GM15510 (cell line): ENCODE data around the gene ITK.

Experiments
- POLR2A ChIP-seq: IDR thresholded peaks from 3 replicates; pipeline ENCODE4 v1.6.1; 2011; ENCODE audit warnings: borderline replicate concordance; ENCODE audit not compliant: insufficient read length; ENCODE audit errors: extremely low read depth

Gene ITK

GRCh38 chr5:157271740-157272271 lies 91.2 kb downstream of the ITK start:
- TF ChIP-seq POLR2A, result peak; percentile 39

DNA sequence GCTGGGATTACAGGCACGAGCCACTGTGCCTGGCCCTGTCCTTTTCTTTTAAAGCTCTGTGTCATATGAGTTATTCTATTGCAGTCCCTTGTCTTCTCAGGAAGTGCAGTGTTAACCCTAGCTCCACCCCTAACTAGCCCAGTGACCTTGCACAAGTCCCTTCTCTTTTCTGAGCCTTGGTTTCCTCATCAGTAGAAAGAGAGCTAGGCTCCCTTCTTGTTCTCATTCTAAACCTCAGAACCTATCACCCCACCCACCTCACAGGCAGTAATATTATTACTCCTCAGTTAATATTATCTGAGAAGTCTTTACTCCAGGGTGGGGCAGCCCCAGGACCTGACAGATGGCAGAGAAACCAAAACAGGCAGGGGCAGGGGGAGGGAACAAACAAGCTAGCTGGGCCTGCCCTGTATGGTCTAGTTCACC lies 92.5 kb downstream of the ITK start:
- TF ChIP-seq POLR2A, result no peak

DNA sequence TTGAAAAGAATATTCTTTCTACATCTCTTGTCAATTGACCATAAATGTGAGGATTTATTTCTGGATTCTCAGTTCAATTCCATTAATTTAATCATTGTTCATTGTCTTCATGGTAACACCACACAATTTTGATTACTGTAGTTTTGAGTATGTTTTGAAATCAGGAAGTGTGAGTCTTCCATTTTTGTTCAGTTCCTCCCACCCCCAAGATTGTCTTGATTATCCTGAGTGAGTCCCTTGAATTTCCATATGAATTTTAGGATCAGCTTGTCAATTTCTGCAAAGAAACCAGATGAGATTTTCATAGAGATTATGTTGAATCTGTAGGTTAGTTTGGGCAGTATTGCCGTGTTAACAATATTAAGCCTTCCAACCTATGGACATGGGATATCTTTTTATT lies 94.8 kb downstream of the ITK start:
- no peak for TF ChIP-seq POLR2A

DNA sequence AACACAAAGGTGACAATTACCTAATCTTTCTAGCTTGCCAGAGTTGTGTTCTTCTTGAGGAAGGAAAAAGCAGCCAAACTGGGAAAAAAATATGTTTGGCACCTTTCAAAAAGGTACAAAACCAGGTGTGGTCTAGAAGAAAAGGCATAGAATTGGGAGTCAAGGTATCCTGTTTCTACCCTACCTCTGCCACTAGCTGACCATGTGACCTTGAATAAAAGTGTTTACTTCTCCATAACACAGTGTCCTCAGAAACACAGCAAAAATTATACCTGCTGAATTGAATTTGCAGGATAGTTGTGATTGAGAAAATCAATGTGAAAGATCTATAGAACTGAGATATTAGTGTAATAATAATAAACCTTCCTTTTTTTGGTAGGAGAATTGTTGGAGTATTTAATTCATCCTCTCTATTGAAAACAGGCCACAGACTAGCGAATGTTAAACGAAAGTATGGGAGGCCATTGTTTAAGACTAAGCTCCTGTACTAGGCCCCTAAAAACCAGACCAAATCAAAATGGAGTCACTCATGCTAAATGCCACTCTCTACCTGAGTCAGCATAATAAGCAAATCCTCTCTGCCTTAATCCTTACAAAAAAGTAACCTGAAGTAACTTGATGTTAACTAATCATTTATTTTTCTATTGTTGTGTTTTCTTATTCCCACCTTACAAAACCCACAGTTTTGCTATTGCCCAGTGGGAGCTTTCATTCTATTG lies 97.8 kb downstream of the ITK start:
- no peak for TF ChIP-seq POLR2A

DNA sequence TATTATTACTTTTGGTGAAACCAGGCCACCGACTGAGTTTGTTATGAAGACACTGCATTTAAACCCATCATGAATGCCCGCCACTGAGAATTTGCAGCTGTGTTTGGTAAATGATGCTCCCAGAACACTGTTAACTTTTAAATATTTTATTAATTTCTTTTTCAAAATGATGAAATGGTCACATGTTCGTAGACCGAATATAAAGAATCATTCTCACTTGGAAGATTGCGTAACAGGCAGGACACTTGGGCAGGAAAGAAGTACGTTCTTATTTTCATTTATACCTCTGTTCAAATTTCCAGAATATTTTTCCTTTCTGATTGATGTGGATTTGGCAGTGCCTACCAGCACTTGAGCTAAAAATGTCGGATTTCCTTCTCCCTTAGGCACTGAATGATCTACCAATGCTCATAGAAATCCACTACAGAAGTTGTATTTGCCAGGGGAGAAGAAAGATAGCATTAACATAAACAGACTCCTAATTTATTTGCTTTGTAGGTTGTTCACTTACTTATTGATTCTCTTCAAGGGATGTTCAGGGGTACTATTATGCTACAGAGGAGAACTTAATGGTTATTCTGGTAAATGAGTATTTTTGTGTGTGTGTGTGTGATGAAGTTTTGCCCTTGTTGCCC lies 99.1 kb downstream of the ITK start:
- no peak for TF ChIP-seq POLR2A

- TF ChIP-seq POLR2A, result no peak
Observed at GRCh38 chr5:157280927-157281326, 100.3 kb downstream of the ITK start.

DNA sequence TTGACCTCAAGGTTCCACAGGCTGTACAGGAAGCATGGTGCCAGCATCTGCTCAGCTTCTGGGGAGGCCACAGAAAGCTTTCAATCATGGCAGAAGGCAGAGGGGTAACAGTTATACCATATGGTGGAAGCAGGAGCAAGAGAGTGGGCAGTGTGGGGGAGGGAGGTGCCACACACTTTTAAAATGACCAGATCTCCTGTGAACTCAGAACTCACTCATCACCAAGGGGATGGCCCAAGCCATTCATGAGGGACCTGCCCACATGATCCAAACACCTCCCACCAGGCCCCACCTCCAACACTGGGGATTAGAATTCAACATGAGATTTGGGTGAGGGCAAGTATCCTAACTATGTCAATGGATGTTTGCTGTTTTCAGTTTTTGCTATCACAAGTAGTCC lies 101.5 kb downstream of the ITK start:
- no peak for TF ChIP-seq POLR2A

GRCh38 chr5:157283434-157283833 lies 102.8 kb downstream of the ITK start:
- TF ChIP-seq POLR2A, result no peak

DNA sequence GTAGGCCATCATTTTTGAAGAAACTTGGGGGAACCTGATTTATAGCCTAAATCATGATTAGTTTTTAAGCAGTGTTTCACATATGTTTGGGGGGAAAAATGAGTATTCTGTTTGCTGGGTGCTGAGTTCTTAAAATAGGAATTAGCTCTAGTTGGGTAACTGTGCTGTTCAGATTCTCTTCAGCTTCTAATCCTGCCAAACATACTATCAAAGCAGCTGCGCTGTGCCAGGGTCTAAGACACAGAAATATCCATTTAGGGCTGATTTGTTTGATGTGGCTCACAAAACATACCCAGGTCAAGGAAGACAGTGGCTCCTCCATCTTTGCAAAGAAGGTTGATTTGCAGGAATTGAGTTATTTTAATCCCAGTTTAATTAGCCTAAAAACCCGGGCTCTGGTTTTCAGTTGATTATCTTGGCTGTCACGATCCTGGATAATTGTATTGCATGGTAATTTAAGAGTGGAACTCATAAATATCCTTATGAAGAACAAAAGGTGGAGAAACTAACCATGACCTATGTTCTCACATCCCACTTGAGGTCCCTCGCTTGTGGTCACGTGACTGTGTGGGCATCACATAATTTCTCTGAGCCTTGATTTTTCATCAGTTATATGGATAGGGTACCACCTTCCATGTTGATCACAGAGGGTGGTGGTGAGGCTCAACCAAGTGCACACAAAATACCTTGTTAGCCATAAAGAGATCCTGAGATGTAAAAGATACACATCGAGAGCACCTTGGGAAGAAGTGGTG lies 104.0 kb downstream of the ITK start:
- TF ChIP-seq POLR2A, result no peak

DNA sequence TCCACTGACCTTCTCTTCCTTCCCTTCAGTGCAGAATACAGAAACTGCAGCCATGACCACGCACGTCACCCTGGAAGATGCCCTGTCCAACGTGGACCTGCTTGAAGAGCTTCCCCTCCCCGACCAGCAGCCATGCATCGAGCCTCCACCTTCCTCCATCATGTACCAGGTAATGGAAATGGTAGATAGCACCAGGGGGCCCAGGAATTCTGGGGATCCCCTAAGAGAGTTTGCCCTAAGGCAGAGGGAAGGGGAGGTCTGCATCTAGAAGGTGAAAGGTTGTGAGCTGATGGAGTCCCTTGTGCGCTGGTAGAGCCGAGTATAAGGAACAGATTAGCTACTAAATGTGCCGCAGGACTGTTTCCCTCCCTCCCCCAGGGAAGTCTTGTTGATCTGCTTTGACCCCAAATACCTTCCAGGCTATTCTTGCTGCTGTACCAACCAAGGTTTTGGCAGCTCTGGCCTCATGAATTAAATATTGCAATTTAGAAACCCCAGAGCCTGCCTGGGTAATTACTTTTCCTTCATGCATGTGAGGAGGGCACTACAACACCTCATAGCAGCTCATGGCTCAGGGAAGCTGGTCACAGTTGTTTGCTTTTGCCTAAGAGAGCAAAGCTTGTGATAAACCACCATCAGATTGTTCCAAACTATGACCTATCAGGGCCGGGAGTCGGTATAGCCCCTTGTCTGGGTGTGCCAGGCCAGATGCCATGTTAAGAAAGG lies 104.8 kb downstream of the ITK start:
- TF ChIP-seq POLR2A, result no peak

GRCh38 chr5:157286761-157287211 lies 106.1 kb downstream of the ITK start:
- no peak for TF ChIP-seq POLR2A

GRCh38 chr5:157288405-157289163 lies 107.9 kb downstream of the ITK start:
- TF ChIP-seq POLR2A, result no peak

- no peak for TF ChIP-seq POLR2A
Observed at GRCh38 chr5:157289164-157289819, 108.7 kb downstream of the ITK start.
